Body of pancreas (tissue), 4 donors: ENCODE data around the gene ANTKMT.
"Not testable (repeated sequence)": the region's sequence is repeated elsewhere in the genome, so short reads cannot be mapped to it uniquely, and the experiment has no call there.

Source experiments
- POLR2A ChIP-seq, 3 donors: fragments of 450-650 bp; IDR thresholded peaks; one replicate each; pipeline ENCODE4 v1.6.1; 2016; ENCODE audit warnings: antibody characterized with exemption in 3 of 3, mild to moderate bottlenecking in 2 of 3
- TF ChIP-seq, protein P1 (sequence below), 7 experiments: fragments of 450-650 bp in 4 of 7; fragments of 200-600 bp in 3 of 7; sonication (generic) in 3 of 7; IDR thresholded peaks; one replicate each; pipeline ENCODE4 v1.5.1; 2016 to 2019; ENCODE audit warnings: antibody characterized with exemption in 7 of 7

GRCh38 chr16:754121-754607, 33.2 kb downstream of the ANTKMT start:
- not testable (repeated sequence) for TF ChIP-seq POLR2A (IDR thresholded peaks at IDR 0.05)
- TF ChIP-seq, protein P1, sequence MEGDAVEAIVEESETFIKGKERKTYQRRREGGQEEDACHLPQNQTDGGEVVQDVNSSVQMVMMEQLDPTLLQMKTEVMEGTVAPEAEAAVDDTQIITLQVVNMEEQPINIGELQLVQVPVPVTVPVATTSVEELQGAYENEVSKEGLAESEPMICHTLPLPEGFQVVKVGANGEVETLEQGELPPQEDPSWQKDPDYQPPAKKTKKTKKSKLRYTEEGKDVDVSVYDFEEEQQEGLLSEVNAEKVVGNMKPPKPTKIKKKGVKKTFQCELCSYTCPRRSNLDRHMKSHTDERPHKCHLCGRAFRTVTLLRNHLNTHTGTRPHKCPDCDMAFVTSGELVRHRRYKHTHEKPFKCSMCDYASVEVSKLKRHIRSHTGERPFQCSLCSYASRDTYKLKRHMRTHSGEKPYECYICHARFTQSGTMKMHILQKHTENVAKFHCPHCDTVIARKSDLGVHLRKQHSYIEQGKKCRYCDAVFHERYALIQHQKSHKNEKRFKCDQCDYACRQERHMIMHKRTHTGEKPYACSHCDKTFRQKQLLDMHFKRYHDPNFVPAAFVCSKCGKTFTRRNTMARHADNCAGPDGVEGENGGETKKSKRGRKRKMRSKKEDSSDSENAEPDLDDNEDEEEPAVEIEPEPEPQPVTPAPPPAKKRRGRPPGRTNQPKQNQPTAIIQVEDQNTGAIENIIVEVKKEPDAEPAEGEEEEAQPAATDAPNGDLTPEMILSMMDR (IDR thresholded peaks at IDR 0.05) = not testable (repeated sequence)
